ENCODE measurements around the gene LEMD2.

DNA sequence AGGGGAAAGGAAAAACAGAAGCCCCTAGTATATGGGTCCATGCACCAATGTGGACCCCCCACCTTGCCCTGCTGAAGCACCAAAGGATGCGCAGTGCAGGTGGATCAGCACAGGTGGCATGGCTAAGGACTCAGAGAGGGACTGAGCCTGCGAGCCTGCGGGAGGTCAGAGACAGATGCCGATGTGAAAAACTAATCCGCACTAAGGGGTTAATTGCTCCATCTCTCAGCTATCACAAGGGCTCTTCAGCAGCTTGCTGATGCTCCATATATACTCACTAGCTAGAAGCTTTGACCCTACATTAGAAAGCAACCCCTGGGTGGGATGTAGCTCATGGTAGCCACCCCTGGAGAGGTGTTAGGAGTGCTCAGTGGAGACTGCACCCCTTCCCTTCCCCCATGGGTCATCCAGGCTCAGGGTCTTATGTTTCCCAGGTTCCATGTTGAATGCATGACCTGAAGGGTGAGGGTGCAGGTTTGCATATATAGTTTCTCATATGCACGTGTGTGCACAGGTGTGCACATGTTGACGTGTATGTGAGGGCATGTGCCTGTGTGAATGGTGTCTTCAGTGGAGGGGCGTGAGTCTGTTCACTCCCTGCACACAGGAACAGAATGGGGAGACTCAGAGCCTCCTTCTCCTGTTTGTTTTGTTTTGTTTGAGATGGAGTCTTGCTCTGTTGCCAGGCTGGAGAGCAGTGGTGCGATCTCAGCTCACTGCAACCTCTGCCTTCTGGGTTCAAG is 28.9 kb downstream of the LEMD2 start:
- TF ChIP-seq POLR2AphosphoS5 (IDR thresholded peaks at IDR 0.05) (no peak), CTCF (IDR thresholded peaks at IDR 0.05) (no peak), POLR2A (IDR thresholded peaks at IDR 0.05) (no peak)
